GM12874 (cell line): ENCODE data around the gene SNRNP48.
A peak's percentile ranks its signal among the peaks of the same experiment; 100 is the strongest.

Experiments
- CTCF ChIP-seq: IDR thresholded peaks from 2 replicates; pipeline ENCODE4 v1.5.1; 2011; ENCODE audit warnings: low read depth, mild to moderate bottlenecking, control low read depth, low read length, moderate library complexity; ENCODE audit not compliant: insufficient read depth

SNRNP48 gene

GRCh38 chr6:7604506-7604905, 14.5 kb downstream of the SNRNP48 start:
- no peak for TF ChIP-seq CTCF

GRCh38 chr6:7615611-7616383, 25.8 kb downstream of the SNRNP48 start:
- peak; percentile 71 for TF ChIP-seq CTCF

- no peak for TF ChIP-seq CTCF
These were observed 28.1 kb downstream of the SNRNP48 start for GRCh38 chr6:7617801-7618764.

- TF ChIP-seq CTCF: no peak
These were observed 31.8 kb downstream of the SNRNP48 start for GRCh38 chr6:7621761-7622160.

- no peak for TF ChIP-seq CTCF
These were observed 35.1 kb downstream of the SNRNP48 start for GRCh38 chr6:7624796-7625710.

- no peak for TF ChIP-seq CTCF
These were observed 38.5 kb downstream of the SNRNP48 start for GRCh38 chr6:7628479-7628878.

- no peak for TF ChIP-seq CTCF
These were observed 38.9 kb downstream of the SNRNP48 start for GRCh38 chr6:7628909-7629308.
